SK-N-MC (cell line): ENCODE results near the gene SCYGR1.

ENCODE experiments used
- EZH2 ChIP-seq: fragments of 200-600 bp; sonication (generic); IDR thresholded peaks from one replicate; pipeline ENCODE4 v1.6.1; 2017; ENCODE audit warnings: antibody characterized with exemption
- POLR2AphosphoS5 ChIP-seq: IDR thresholded peaks from 2 replicates; pipeline ENCODE4 v1.6.1; 2012; ENCODE audit warnings: mild to moderate bottlenecking, low read depth, low read length, borderline replicate concordance

DNA sequence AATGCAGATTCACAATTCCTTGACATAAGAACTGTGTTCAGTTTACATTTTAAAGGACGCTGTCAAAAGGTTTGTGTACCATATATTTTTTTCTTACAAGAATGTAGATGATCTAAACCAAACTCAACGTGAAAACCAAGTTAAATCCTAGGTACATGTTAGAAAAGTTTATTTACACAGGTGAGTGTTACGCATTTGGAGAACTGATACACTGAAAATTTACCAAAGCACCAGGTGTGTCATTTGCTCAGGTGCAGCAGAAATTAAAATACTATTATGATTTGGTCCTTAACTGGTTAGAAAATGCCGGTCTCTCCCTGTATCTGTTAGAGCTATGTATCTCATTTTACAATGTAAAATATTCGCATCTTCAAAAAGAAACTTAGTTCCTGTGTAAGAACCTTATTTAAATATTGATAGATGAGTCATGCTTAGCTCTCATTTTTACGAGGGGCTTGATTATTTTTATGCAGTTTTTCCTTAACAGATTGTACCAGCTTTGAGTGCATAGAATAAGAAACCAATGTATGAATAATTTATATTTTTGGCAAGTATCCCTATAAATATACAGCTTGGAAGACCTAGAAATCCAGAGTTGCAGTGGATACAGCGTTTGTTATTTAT lies 37.6 kb downstream of the SCYGR1 start:
- TF ChIP-seq POLR2AphosphoS5 (no peak), EZH2 (no peak)
